CD4-positive, alpha-beta T cell (primary cell): Measurements from ENCODE around the gene AMPH. TPM values are rescaled to one million over a fixed set of nuclear protein-coding genes. Genes with fewer than 3 reads are reported as not detected.

ENCODE experiments used
- ATAC-seq: fragments of 200-7000 bp; cut with Tn5 transposase; one replicate; pipeline ENCODE4 v1.10.0; 2022; ENCODE audit warnings: mild to moderate bottlenecking; ENCODE audit not compliant: poor library complexity
- CTCF ChIA-PET: fragments of 350-600 bp; sonication (Branson Sonifier 250); formaldehyde crosslinking; loops from one replicate; lab custom pipeline; 2021; ENCODE audit warnings: antibody characterized with exemption, inconsistent platforms; lab: Charles Lee
- POLR2A ChIA-PET: fragments of 350-600 bp; sonication (Branson Sonifier 250); formaldehyde crosslinking; loops from one replicate; lab custom pipeline; 2021; ENCODE audit warnings: antibody characterized with exemption, inconsistent platforms; lab: Charles Lee
- DNase-seq, 14 experiments: peaks; one replicate each; pipeline ENCODE4 v3.0.0-alpha.2; 2013 to 2020; ENCODE audit warnings: mixed read lengths in 2 of 14
- H3K27ac ChIP-seq, 2 donors: one replicate each; pipeline versions ENCODE4 v1.5.1 to v1.7.0; 2013; ENCODE audit warnings: low read length in 2 of 2, low read depth in 1 of 2, mild to moderate bottlenecking in 1 of 2
- H3K27me3 ChIP-seq, 2 experiments: 1 replicate in 1 of 2; 2 replicates in 1 of 2; pipeline versions ENCODE4 v1.6.1 to v1.7.0; 2013; ENCODE audit warnings: low read length in 2 of 2, control low read depth in 1 of 2, mild to moderate bottlenecking in 1 of 2, moderate library complexity in 1 of 2; ENCODE audit not compliant: insufficient read depth in 2 of 2, control insufficient read depth in 1 of 2
- H3K36me3 ChIP-seq: one replicate; pipeline ENCODE4 v1.6.1; 2013; ENCODE audit warnings: low read length, control low read depth; ENCODE audit not compliant: insufficient read depth
- H3K4me1 ChIP-seq: one replicate; pipeline ENCODE4 v1.6.1; 2013; ENCODE audit warnings: low read length, control low read depth; ENCODE audit not compliant: insufficient read depth
- H3K4me3 ChIP-seq: one replicate; pipeline ENCODE4 v1.5.1; 2013; ENCODE audit warnings: mild to moderate bottlenecking, low read length, moderate library complexity
- H3K9me3 ChIP-seq, 2 experiments: 1 replicate in 1 of 2; 2 replicates in 1 of 2; pipeline versions ENCODE4 v1.6.1 to v1.7.0; 2013; ENCODE audit warnings: low read length in 2 of 2, mild to moderate bottlenecking in 2 of 2, control low read depth in 1 of 2, moderate library complexity in 1 of 2; ENCODE audit not compliant: control insufficient read depth in 1 of 2, insufficient read depth in 1 of 2
- H3K27ac Mint-ChIP-seq: one replicate; pipeline ENCODE4 v1.8.0; 2020; ENCODE audit warnings: mixed read lengths
- H3K27me3 Mint-ChIP-seq: one replicate; pipeline ENCODE4 v1.8.0; 2021; ENCODE audit warnings: mixed read lengths
- H3K36me3 Mint-ChIP-seq: one replicate; pipeline ENCODE4 v1.8.0; 2021; ENCODE audit warnings: low read depth, mixed read lengths
- H3K4me1 Mint-ChIP-seq: one replicate; pipeline ENCODE4 v1.8.0; 2021; ENCODE audit warnings: low read depth, mixed read lengths
- H3K4me3 Mint-ChIP-seq: one replicate; pipeline ENCODE4 v1.8.0; 2020; ENCODE audit warnings: mild to moderate bottlenecking, mixed read lengths
- H3K9me3 Mint-ChIP-seq: one replicate; pipeline ENCODE4 v1.8.0; 2020; ENCODE audit warnings: mixed read lengths
- CTCF ChIP-seq: fragments of 200-600 bp; IDR thresholded peaks from one replicate; pipeline ENCODE4 v1.8.0; 2022; ENCODE audit warnings: antibody characterized with exemption, mild to moderate bottlenecking
- intact Hi-C, 2 experiments: fragments of 100-400 bp; cut with DNase I in 1 of 2; cut with micrococcal nuclease in 1 of 2; formaldehyde crosslinking; loops; one replicate each; pipeline versions ENCODE4 v1.15.1 to v1.9.0; 2023 to 2025; cut with DNase I, micrococcal nuclease
- total RNA-seq, 174 experiments: library from RNA in 2 of 174; stranded (reverse) in 2 of 174; gene quantifications; one replicate each; pipeline ENCODE4 v1.2.3 and lab custom pipeline; 2021 to 2026

The AMPH gene
- total RNA-seq, 2 experiments from 2014 or later: not detected

DNA sequence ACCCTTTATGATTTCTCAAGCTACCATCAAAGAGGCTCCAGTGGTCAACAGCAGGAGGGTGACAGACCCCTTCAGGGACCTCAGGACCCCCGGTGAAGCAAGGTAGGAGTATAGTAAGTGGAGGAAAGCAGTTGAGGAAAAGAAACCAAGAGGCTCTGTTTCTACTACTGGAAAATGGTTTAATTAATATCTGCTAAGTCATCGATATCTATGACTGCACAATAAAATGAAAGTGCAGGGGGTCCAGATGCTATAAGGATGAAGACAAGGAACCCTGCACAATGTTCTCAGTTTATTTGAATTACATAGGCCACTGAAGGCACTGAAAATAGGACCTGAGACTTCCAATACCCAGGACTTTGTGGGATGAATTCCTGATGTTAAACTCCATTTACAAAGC is 23.7 kb downstream of the AMPH start:
- no peaks in the 10 kb centered on the region for H3K4me1 ChIP-seq
- no peak overlapping the region for H3K27ac ChIP-seq
- H3K36me3 ChIP-seq: no peaks in the 10 kb centered on the region
- H3K4me3 ChIP-seq: no peak overlapping the region
- DNase-seq: no peak
- intact Hi-C loops: no loop called here
- Mint-ChIP-seq H3K9me3 (no peaks in the 10 kb centered on the region), H3K36me3 (no peaks in the 10 kb centered on the region), H3K4me3 (no peak overlapping the region), H3K27ac (no peak overlapping the region), H3K4me1 (no peaks in the 10 kb centered on the region), H3K27me3 (peaks cover 17% of the 10 kb centered on the region)
- no peaks in the 10 kb centered on the region for H3K9me3 ChIP-seq
- H3K27me3 ChIP-seq: peaks cover 4 to 9% of the 10 kb centered on the region in 2 experiments
- no peak for ATAC-seq
- ChIA-PET POLR2A (no interaction called here), CTCF (no interaction called here)
- TF ChIP-seq CTCF: no peak

DNA sequence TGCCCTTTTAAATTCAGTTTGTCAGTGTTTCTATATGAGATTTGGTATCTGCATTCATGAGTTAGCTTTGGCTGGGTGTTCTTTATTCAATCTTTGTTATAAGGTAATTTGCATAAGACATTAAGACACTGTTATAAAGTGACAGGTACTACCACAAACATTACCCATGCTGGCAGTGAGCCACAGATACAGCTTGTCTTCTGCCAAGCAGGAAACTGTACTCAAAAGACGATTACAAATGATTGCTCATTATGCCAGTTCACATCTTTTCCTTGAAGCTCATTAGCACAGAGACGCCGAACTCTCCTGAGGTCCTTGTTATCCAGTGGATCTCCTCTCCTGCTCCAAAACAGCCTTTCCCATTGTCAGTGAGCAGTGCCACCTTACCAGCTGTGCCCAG is 30.4 kb downstream of the AMPH start:
- no peaks in the 10 kb centered on the region for H3K9me3 ChIP-seq
- CTCF ChIA-PET: no interaction called here

GRCh38 chr7:38594949-38595348 is 36.2 kb downstream of the AMPH start:
- no peak overlapping the region for H3K4me3 Mint-ChIP-seq
- no peaks in the 10 kb centered on the region for H3K36me3 Mint-ChIP-seq
- Histone ChIP-seq H3K4me3 (no peak overlapping the region), H3K27ac (no peak overlapping the region), H3K27me3 (no peaks in the 10 kb centered on the region), H3K9me3 (no peaks in the 10 kb centered on the region), H3K4me1 (no peaks in the 10 kb centered on the region), H3K36me3 (no peaks in the 10 kb centered on the region)
- DNase-seq (no peak), ATAC-seq (no peak)
- H3K27me3 Mint-ChIP-seq: peaks cover 3% of the 10 kb centered on the region
- no peaks in the 10 kb centered on the region for H3K4me1 Mint-ChIP-seq
- intact Hi-C loops: no loop called here
- H3K9me3 Mint-ChIP-seq: no peaks in the 10 kb centered on the region
- no peak overlapping the region for H3K27ac Mint-ChIP-seq
- ChIA-PET CTCF (no interaction called here), POLR2A (no interaction called here)
- TF ChIP-seq CTCF: no peak

More for the DNA sequence above, 30.4 kb downstream of the AMPH start:
- Mint-ChIP-seq H3K27ac (no peak overlapping the region), H3K4me3 (no peak overlapping the region), H3K4me1 (no peaks in the 10 kb centered on the region), H3K27me3 (no peaks in the 10 kb centered on the region), H3K9me3 (no peaks in the 10 kb centered on the region), H3K36me3 (no peaks in the 10 kb centered on the region)
- Histone ChIP-seq H3K27ac (no peak overlapping the region), H3K36me3 (no peaks in the 10 kb centered on the region), H3K4me3 (no peak overlapping the region), H3K4me1 (no peaks in the 10 kb centered on the region), H3K27me3 (no peaks in the 10 kb centered on the region)
- intact Hi-C loops: no loop called here
- DNase-seq (no peak), ATAC-seq (no peak)
- no peak for TF ChIP-seq CTCF
- POLR2A ChIA-PET: interaction anchor here (1.1 kb wide), 1 partner anchor 123 kb away, joined by 3 read pairs; no protein-coding TSS in a partner anchor
